Measurements from ENCODE around the gene RAPGEF1.
"Not testable (repeated sequence)": the region's sequence is repeated elsewhere in the genome, so short reads cannot be mapped to it uniquely, and the experiment has no call there.

The RAPGEF1 gene

DNA sequence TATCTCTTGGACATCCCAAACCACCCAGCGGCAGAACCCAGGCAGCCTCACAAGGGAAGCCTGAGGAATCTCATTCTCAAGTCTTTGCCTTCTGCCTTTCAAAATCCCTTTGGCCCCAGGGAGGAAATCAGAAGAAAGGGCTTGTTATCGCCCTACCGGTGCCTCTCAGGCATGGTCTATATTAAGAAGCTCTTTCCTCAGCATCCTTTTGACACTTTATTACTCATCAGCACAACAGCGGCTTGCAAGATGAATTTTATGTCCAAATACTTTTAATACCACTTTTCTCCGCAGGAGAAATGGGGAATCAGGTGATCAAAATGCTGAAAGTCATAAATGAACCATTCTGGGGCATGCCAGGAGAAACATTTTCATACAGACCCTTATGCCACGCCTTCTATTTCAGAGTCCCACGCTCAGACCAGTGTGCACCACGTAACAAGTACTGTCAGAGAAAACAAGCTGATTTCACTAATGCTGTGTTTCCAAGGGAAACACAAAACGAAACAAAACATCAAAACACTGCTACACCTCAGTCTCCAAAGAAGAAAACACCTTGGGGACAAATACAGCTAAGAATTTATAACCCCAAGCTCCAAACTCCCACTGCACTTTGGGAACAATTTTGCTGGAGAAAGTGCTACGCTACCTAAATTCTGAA, 30.0 kb downstream of the RAPGEF1 start:
- Histone ChIP-seq H3K27me3 (ENCODE audit: insufficient read depth, low read length) (no peaks in the 10 kb centered on the region), H3K4me1 (ENCODE audit: insufficient read depth, low read length) (peaks cover 32% of the 10 kb centered on the region), H3K9me3 (ENCODE audit: insufficient read depth, low read depth, low read length) (no peaks in the 10 kb centered on the region), H3K36me3 (ENCODE audit: insufficient read depth, low read depth, low read length) (no peaks in the 10 kb centered on the region), H3K27ac (ENCODE audit: low read length) (no peak overlapping the region), H3K4me3 (ENCODE audit: low read length) (no peak overlapping the region), H3K9ac (ENCODE audit: low read depth, low read length) (0 out of 2 replicates have a peak overlapping the region, but pooled peaks have one; percentile 35)

DNA sequence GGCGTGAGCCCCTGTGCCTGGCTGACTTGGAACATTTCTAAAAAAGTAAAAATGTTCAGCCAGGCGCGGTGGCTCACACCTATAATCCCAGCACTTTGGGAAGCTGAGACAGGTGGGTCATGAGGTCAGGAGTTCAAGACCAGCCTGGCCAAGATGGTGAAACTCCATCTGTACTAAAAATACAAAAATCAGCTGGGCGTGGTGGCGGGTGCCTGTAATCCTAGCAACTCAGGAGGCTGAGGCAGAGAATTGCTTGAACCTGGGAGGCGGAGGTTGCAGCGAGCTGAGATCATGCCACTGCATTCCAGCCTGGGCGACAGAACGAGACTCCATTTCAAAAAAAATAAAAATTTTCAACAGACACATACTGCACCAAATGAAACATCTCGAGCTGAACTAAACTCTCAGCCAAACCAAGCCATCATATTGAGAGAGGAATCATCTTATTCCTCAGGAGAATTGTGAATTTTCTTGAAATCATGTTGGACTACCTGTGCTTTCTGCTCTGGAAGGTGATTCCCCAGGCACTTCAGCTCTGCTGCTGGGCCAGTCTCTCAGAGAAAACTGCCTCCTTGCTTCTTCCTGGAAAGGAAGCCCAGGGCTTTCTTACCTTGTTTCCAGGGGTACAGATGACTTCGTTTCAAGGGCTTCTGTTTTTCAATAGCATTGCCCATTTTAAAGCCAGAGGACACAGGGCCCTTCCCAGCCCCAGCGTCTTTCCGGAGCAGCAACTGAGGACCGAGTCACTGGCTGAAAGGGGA, 30.7 kb downstream of the RAPGEF1 start:
- H3K27ac ChIP-seq (ENCODE audit: low read length): not testable (repeated sequence)

DNA sequence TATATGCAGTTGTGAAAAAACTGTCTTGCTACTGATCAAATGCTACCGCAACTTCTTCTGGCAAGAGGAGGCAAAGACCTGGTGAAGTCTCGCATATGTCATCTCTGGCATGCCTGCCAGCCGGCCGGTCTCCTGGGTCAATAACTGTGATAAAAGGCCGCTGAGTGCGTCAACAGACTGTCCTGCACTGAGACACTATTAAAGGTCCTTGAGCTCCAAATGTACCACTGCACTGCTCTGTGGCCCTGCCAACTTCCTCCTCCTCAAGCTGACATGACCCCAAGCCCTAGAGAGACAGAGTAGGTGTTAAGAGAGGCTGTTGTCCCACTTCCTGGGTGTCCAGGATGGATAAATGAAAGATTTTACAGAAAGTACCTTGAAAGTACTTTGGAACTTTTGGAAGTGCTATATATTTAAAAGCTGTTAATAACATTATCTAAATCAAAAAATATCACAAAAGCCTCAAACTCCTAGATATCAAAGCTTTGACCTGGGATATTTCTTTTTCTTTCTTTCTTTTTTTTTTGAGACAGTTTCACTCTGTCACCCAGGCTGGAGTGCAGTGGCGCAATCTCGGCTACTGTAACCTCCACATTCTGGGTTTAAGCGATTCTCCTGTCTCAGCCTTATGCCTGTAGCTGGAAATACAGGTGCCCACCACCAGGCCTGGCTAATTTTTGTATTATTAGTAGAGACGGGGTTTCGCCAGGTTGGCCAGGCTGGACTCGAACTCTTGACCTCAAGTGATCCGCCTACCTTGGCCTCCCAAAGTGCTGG, 31.5 kb downstream of the RAPGEF1 start:
- Histone ChIP-seq H3K27ac (ENCODE audit: low read length) (no peak overlapping the region), H3K4me1 (ENCODE audit: insufficient read depth, low read length) (peaks cover 46% of the 10 kb centered on the region), H3K9ac (ENCODE audit: low read depth, low read length) (no peak overlapping the region), H3K36me3 (ENCODE audit: insufficient read depth, low read depth, low read length) (no peaks in the 10 kb centered on the region), H3K9me3 (ENCODE audit: insufficient read depth, low read depth, low read length) (no peaks in the 10 kb centered on the region), H3K27me3 (ENCODE audit: insufficient read depth, low read length) (no peaks in the 10 kb centered on the region), H3K4me3 (ENCODE audit: low read length) (no peak overlapping the region)

More for the DNA sequence above, 30.7 kb downstream of the RAPGEF1 start:
- not testable (repeated sequence) for H3K36me3 ChIP-seq (ENCODE audit: insufficient read depth, low read depth, low read length); H3K4me3 ChIP-seq (ENCODE audit: low read length); H3K9me3 ChIP-seq (ENCODE audit: insufficient read depth, low read depth, low read length); H3K27me3 ChIP-seq (ENCODE audit: insufficient read depth, low read length)
- 0 out of 2 replicates have a peak overlapping the region, but pooled peaks have one; percentile 35 for H3K9ac ChIP-seq (ENCODE audit: low read depth, low read length)
- peaks cover 38% of the 10 kb centered on the region for H3K4me1 ChIP-seq (ENCODE audit: insufficient read depth, low read length)

- no peak overlapping the region for H3K9ac ChIP-seq (ENCODE audit: low read depth, low read length)
- no peaks in the 10 kb centered on the region for H3K9me3 ChIP-seq (ENCODE audit: insufficient read depth, low read depth, low read length)
- no peaks in the 10 kb centered on the region for H3K36me3 ChIP-seq (ENCODE audit: insufficient read depth, low read depth, low read length)
- no peak overlapping the region for H3K27ac ChIP-seq (ENCODE audit: low read length)
- no peaks in the 10 kb centered on the region for H3K27me3 ChIP-seq (ENCODE audit: insufficient read depth, low read length)
- peaks cover 41% of the 10 kb centered on the region for H3K4me1 ChIP-seq (ENCODE audit: insufficient read depth, low read length)
- H3K4me3 ChIP-seq (ENCODE audit: low read length): no peak overlapping the region
Observed at GRCh38 chr9:131707733-131708157, 32.1 kb downstream of the RAPGEF1 start.

DNA sequence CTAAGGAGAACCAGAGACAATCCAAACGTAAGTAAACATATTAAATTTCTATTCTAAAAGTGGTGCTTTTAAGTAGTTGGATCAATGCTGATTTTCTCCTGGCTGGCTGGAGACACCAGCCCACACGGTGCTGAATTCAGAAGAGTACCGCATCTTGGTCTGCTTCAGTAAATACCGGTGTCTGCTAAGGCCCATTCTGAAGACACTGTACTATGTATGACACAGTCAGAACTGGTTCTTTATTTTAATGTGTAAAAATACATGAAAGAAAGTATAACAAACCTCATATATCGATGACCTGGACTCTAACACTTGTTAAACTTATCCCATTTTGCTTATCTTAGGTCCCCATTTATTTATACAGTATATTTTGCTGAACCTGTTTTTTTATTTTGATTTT, 32.8 kb downstream of the RAPGEF1 start:
- H3K27me3 ChIP-seq (ENCODE audit: insufficient read depth, low read length): no peaks in the 10 kb centered on the region
- peaks cover 44% of the 10 kb centered on the region for H3K4me1 ChIP-seq (ENCODE audit: insufficient read depth, low read length)
- no peak overlapping the region for H3K27ac ChIP-seq (ENCODE audit: low read length)
- no peak overlapping the region for H3K4me3 ChIP-seq (ENCODE audit: low read length)
- no peak overlapping the region for H3K9ac ChIP-seq (ENCODE audit: low read depth, low read length)
- no peaks in the 10 kb centered on the region for H3K36me3 ChIP-seq (ENCODE audit: insufficient read depth, low read depth, low read length)
- H3K9me3 ChIP-seq (ENCODE audit: insufficient read depth, low read depth, low read length): no peaks in the 10 kb centered on the region

DNA sequence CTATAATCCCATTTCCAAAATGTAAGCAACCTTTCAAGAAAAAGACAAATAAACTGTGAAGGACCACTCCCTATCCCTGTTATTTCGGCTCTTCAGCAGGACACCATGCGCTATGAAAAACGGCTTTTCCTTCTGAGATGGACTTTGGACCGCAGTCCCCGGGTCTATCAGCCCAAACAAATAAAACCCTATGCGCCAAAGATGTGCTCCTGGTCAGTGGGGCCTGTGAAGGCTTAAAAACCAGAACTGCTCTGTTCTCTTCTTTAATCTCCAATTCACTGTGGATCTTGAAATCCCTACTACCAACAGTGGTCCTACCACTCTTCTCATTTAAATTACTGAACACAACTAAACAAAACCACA, 33.3 kb downstream of the RAPGEF1 start:
- Histone ChIP-seq H3K27me3 (ENCODE audit: insufficient read depth, low read length) (no peaks in the 10 kb centered on the region), H3K27ac (ENCODE audit: low read length) (no peak overlapping the region), H3K4me3 (ENCODE audit: low read length) (no peak overlapping the region), H3K4me1 (ENCODE audit: insufficient read depth, low read length) (peaks cover 44% of the 10 kb centered on the region), H3K9ac (ENCODE audit: low read depth, low read length) (no peak overlapping the region), H3K36me3 (ENCODE audit: insufficient read depth, low read depth, low read length) (no peaks in the 10 kb centered on the region), H3K9me3 (ENCODE audit: insufficient read depth, low read depth, low read length) (no peaks in the 10 kb centered on the region)

DNA sequence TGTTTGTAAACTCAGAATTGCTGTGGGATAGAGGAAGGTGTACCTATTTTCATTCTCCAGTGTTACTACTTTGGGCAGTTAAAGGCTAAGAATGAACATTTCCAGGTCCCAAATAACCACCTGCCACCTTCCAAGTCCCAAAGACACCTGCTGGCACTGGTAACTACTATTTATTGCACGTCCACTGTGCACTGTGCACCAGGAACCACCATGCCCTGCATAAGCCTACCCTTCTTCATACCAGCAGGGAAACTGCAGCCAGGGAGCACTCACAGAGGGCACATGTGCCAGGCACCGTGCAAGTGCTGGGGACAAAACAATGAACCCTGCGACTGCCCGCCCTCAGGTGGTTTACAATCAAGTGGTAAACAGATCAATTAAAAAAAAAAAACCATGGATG, 34.9 kb downstream of the RAPGEF1 start:
- Histone ChIP-seq H3K4me1 (ENCODE audit: insufficient read depth, low read length) (peaks cover 57% of the 10 kb centered on the region), H3K27ac (ENCODE audit: low read length) (no peak overlapping the region), H3K9me3 (ENCODE audit: insufficient read depth, low read depth, low read length) (no peaks in the 10 kb centered on the region), H3K27me3 (ENCODE audit: insufficient read depth, low read length) (no peaks in the 10 kb centered on the region), H3K36me3 (ENCODE audit: insufficient read depth, low read depth, low read length) (no peaks in the 10 kb centered on the region), H3K4me3 (ENCODE audit: low read length) (no peak overlapping the region), H3K9ac (ENCODE audit: low read depth, low read length) (no peak overlapping the region)

GRCh38 chr9:131704141-131704983, 35.5 kb downstream of the RAPGEF1 start:
- Histone ChIP-seq H3K9ac (ENCODE audit: low read depth, low read length) (no peak overlapping the region), H3K9me3 (ENCODE audit: insufficient read depth, low read depth, low read length) (no peaks in the 10 kb centered on the region), H3K4me3 (ENCODE audit: low read length) (no peak overlapping the region), H3K27me3 (ENCODE audit: insufficient read depth, low read length) (no peaks in the 10 kb centered on the region), H3K4me1 (ENCODE audit: insufficient read depth, low read length) (peaks cover 51% of the 10 kb centered on the region), H3K36me3 (ENCODE audit: insufficient read depth, low read depth, low read length) (no peaks in the 10 kb centered on the region), H3K27ac (ENCODE audit: low read length) (no peak overlapping the region)

DNA sequence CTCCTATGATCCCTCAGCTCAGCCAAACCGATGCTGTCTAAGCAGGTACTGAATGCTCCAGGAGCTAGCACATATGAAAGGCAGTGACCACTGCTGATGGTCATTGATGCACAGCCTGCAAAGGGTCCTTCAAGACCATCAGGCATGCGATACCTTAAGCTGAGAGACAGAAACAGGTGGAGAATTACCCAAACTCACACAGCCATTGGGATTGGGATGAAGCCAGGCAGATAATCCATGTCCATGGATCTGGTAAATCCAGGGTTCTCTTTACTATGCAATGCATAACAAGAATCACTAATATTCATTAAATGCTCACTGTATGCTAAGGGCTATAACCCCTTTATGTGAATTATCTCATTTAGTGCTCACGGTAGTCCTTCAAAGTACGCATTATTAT, 36.2 kb downstream of the RAPGEF1 start:
- no peak overlapping the region for H3K27ac ChIP-seq (ENCODE audit: low read length)
- H3K9ac ChIP-seq (ENCODE audit: low read depth, low read length): no peak overlapping the region
- no peak overlapping the region for H3K4me3 ChIP-seq (ENCODE audit: low read length)
- H3K4me1 ChIP-seq (ENCODE audit: insufficient read depth, low read length): peaks cover 52% of the 10 kb centered on the region
- no peaks in the 10 kb centered on the region for H3K27me3 ChIP-seq (ENCODE audit: insufficient read depth, low read length)
- H3K36me3 ChIP-seq (ENCODE audit: insufficient read depth, low read depth, low read length): no peaks in the 10 kb centered on the region
- H3K9me3 ChIP-seq (ENCODE audit: insufficient read depth, low read depth, low read length): no peaks in the 10 kb centered on the region

- H3K4me3 ChIP-seq (ENCODE audit: low read length): no peak overlapping the region
- H3K27me3 ChIP-seq (ENCODE audit: insufficient read depth, low read length): no peaks in the 10 kb centered on the region
- H3K27ac ChIP-seq (ENCODE audit: low read length): no peak overlapping the region
- no peaks in the 10 kb centered on the region for H3K9me3 ChIP-seq (ENCODE audit: insufficient read depth, low read depth, low read length)
- peaks cover 57% of the 10 kb centered on the region for H3K4me1 ChIP-seq (ENCODE audit: insufficient read depth, low read length)
- no peaks in the 10 kb centered on the region for H3K36me3 ChIP-seq (ENCODE audit: insufficient read depth, low read depth, low read length)
- H3K9ac ChIP-seq (ENCODE audit: low read depth, low read length): no peak overlapping the region
Observed at GRCh38 chr9:131702911-131703310, 37.0 kb downstream of the RAPGEF1 start.

- Histone ChIP-seq H3K27me3 (ENCODE audit: insufficient read depth, low read length) (no peaks in the 10 kb centered on the region), H3K9me3 (ENCODE audit: insufficient read depth, low read depth, low read length) (no peaks in the 10 kb centered on the region), H3K4me3 (ENCODE audit: low read length) (no peak overlapping the region; the same call in 1 of the 2 replicates), H3K36me3 (ENCODE audit: insufficient read depth, low read depth, low read length) (no peaks in the 10 kb centered on the region), H3K9ac (ENCODE audit: low read depth, low read length) (no peak overlapping the region), H3K4me1 (ENCODE audit: insufficient read depth, low read length) (peaks cover 59% of the 10 kb centered on the region), H3K27ac (ENCODE audit: low read length) (no peak overlapping the region)
Observed at GRCh38 chr9:131701789-131702337, 38.0 kb downstream of the RAPGEF1 start.
